ACHN (cell line): ENCODE data around the gene LEP.
"Not testable (repeated sequence)": the region's sequence is repeated elsewhere in the genome, so short reads cannot be mapped to it uniquely, and the experiment has no call there.

Experiments used
- DNase-seq: peaks from one replicate; pipeline ENCODE4 v3.0.0-alpha.2; 2015
- in situ Hi-C: cut with HindIII; loops from 2 replicates; pipeline ENCODE4 v1.10.0; 2017; ENCODE audit warnings: low sequenced_read_pairs, low pct_ligation_motif_present, low pct_unique_long_range_greater_than_20kb

Gene LEP

DNA sequence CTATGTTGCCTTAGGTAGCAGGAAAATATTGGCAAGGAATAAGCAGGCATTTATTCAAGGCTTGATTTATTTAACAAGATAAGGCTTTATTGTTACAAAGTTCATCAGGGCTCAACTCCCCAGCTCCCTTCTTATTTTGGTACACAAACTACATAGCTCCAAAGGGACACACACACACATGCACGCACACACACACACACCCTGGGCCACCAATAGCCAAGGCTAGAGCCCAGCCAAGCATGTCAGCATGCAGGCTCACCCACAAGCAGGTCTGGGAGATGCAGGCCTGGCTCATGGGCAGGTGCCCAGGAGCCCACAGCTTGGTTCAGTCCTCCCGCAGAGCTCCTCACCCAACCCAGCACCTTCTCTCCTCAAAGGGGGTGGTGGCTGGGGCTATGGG, 23.4 kb downstream of the LEP start:
- DNase-seq, result no peak
- in situ Hi-C loops, result no loop called here

DNA sequence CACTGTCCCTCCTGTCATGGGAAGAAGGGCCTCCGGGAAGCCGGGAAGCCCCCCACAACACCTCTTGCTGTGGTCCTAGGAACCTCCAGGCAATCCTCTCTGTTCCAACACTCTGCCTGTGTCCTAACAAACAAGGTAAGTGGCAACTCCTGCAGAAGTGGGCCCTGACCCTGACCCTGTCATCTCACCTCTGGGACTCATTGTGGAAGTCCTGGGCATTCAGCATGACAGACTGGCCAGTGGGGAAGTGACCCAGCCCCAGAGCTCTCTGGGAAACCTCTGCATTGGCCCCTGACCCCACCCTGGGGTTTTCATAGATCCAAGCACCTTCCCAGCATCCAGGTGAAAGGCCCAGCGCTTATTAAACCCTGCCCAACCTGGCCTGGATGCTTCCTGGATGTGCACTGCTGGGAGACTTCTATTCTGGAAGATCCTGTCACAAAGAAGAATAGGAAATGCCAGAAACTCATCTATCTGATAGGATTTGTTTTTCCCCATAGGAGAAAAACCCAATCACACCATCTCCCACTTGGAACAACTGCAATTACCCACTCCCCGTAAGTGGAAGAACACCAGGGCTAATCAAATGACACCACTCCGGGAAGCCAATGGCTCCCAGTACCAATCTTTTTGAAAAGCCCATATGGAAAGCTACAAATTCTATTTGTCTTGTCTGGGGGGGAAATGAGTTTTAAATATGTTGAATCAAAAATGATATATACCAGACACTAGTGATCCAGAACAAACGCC, 24.3 kb downstream of the LEP start:
- no peak for DNase-seq
- in situ Hi-C loops, result no loop called here

GRCh38 chr7:128265906-128266300, 24.8 kb downstream of the LEP start:
- in situ Hi-C loops, result no loop called here
- DNase-seq, result no peak

GRCh38 chr7:128266529-128266882, 25.4 kb downstream of the LEP start:
- in situ Hi-C loops, result no loop called here
- DNase-seq, result no peak

DNA sequence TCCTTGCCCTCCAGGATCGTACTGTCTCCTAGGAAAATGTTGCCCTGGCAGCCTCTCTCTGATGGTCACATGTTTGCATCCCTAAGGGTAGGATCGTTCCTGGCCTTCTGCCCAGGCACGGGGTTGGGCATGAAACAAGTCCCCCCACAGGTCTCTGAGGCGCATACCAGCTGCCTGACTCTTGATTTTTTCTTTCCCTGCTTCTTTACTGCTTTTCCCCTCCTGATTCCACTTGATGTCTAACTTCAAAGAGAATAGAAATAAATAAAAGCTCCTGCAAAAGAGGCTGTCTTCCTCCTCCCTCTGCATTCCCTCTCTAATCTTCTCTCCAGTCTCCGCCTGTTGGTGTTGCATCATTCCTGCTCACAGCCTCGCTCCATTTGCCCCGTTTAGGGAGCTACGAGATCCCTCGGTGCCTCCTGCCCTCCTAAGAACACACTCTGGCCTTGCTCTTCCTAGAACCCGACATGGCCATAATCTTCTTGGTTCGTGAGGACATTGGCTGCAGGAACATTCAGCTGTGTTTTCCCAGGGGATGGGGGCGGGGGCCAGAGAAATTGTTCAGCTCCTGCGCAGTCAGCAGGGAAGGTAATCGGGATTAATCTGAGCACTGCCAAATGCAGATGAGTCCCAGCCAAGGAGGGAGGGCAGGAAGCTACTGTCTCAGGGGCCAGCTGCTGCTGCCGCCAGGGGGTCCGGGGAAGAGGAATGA, 26.0 kb downstream of the LEP start:
- in situ Hi-C loops, result no loop called here
- DNase-seq, result peak; percentile 36

DNA sequence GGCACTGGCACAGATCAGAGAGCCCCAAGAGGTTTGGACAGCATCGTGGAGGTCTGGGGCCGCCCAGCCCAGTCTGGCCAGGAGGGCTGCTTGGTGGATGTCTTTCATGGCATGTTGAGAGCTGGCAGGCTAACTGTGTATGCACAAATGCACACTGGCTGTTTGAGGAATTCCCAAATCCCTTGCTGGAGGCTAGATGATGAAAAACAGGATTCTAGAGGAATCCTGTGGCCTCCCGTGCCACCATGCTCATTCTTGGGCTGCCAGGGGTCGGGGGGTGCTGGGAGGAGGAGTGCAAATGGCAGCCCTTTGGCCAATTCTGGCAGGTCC, 26.5 kb downstream of the LEP start:
- in situ Hi-C loops, result no loop called here
- DNase-seq, result no peak

- no peak for DNase-seq
- in situ Hi-C loops, result no loop called here
Observed at GRCh38 chr7:128268233-128268632, 27.2 kb downstream of the LEP start.

DNA sequence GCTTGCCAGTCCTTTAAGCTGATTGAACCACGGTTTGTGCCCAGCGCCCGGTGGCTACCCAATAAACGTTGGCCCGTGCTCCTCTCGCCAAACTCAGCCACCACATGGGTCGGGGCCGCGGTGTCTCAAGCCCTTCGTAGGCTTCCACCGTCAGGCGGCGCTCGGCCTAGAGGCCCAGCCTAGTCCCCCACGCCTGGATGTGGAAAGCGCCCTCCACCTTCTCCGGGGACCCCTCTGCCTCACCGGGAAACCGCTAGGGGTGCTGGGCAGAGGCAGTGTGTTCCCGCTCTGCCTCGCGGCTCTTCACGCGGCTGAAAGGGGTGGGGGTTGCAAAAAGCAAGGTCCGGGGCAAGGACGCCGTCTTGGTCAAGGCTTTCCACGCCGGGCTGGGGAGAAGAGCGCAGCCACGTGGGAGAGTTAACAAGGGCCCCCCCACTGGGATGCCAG, 29.8 kb downstream of the LEP start:
- DNase-seq, result peak; percentile 31
- in situ Hi-C loops, result no loop called here

DNA sequence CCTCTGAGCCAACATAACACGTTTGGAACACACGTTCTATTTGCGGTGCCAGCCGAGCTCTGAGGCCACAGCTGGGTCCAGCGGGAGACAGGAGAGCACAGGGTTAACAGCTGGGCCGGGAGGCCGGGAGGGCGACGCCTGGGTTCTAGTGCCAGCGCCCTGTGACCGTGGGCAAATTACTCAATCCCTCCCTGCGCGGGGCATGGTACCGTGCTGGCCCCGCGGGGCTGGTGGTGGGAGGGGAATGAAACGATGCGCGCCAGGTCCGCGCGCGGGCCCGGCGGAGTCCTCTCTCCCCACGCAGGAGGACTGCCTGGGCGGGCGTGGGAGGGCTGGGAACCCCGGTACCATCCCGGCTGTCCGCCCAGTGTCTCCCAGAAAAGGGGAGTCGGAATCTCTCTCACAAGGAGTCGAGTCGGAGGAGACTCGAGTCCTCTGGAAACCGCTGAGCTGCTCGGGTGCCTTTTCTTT, 30.4 kb downstream of the LEP start:
- in situ Hi-C loops, result no loop called here
- DNase-seq, result no peak

DNA sequence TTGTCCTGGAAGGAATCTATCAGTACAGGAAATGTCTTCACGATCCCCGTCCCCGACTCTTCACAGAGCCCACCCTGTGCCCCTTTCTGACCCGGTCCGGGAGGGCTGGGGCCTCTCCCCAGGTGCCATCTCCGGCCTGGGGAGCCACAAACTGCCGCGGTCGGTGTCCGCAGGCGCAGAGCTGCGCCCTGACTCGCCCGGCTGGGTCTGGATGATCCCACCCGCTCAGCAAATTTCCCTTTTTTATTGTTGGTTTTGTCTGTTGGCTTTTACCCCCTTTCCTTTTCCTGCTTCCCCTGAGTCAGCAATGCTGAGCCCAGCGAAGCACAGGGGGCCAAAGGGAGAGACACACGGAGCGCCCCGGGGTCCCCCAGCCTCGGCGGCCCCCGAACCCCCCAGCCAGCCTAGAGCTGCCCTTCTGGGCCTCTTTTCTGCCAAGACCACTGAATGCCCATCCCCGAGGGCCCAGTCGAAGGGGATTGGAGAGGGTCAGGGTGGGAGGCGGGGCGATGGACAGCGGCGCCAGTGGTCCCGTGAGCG, 30.9 kb downstream of the LEP start:
- in situ Hi-C loops, result no loop called here
- no peak for DNase-seq

DNA sequence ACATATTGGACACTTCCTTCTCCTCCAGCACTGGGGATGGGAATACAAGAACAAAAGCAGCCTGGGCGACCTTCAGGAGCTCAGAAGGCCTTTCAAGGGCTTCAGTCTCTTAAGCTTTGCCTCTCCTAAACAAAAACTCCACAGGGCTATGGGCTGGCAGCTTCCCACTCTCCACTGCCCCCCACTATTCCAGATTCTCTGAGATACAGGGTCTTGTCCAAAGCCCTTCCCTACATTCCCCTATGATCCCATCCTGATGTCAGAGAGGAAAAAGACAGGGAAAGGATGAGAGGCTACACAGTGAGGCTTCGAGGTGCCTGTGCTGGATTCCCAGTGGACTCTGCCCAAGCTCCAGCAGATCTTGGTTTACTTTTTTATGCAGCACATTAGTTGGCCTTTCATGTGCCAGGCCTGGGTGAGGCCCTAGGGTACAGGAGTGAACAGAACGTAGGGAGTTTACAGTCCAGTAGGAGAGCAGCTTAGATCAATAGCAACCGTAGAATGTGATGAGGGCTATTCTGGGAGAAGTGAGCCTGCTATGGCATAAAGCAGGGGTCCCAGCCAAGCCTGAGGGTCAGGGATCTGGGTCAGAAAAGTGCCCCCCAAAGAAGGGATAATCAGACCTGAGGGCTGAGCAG, 33.3 kb downstream of the LEP start:
- in situ Hi-C loops, result no loop called here
- DNase-seq, result no peak

GRCh38 chr7:128274884-128275603, 34.0 kb downstream of the LEP start:
- DNase-seq, result no peak
- in situ Hi-C loops, result no loop called here

DNA sequence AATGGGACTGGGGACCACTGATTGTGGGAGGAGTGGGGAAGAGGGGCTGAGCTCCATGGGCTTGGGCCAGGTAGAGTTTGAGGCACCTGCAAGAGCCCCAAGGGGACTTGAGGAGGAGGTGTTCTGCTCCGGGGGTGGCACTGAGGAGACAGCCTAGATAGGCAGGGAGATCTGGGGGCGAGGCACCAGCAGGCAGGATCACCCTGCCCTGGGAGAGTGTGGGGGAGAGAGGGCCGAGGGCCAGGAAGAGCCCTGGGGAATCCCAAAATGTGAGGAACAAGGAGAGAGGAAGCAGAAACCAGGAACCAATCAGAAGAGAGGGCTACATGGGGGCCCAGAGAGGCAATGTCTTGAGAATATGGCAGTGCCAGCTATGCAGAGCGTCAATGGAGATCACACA, 34.6 kb downstream of the LEP start:
- in situ Hi-C loops, result no loop called here

DNA sequence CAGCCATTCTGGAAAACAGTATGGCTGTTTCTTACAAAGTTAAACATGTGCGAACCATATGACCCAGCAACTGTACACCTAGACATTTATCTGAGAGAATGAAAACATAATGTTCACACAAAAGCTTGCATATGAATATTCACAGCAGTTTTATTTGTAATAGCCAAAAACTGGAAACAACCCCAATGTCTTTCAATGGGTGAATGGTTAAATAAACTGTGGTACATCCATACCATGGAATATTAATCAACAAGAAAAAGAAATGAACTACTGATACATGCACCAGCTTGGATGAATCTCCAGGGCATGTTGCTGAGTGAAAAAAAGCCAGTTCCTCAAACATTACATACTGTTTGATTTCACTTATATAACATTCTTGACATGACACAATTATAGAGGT, 37.3 kb downstream of the LEP start:
- in situ Hi-C loops, result no loop called here
- no peak for DNase-seq

More for the DNA sequence above, 34.6 kb downstream of the LEP start:
- no peak for DNase-seq

DNA sequence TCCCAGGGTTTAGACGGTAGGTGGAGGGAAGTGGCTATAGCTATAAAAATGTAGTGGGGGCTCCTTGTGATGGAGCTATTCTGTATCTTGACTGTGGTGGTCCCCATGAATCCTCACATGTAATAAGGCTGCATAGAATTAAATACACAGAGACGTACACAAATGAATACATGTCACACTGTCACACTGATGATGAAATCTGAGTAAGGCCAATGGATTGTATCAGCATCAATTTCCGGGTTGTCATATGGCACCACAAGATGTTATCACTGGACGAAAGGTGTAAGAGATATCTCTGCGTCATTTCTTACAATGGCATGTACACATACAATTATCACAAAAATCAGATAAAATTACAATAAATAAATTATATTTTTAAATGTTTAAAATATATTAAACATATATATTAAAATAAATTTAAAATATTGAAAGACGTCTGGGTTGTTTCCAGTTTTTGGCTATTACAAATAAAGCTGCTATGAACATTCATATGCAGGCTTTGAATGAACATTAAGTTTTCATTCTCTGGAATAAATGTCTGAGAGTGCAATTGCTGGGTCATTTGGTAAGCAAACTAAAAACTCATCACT, 38.1 kb downstream of the LEP start:
- in situ Hi-C loops, result no loop called here
- no peak for DNase-seq

- in situ Hi-C loops, DNase-seq: not testable (repeated sequence)
Observed at GRCh38 chr7:128280451-128280850, 39.4 kb downstream of the LEP start.

- DNase-seq, result no peak
- in situ Hi-C loops, result no loop called here
Observed at GRCh38 chr7:128281605-128282380, 40.7 kb downstream of the LEP start.

- DNase-seq, result no peak
- in situ Hi-C loops, result no loop called here
Observed at GRCh38 chr7:128284102-128284501, 43.0 kb downstream of the LEP start.
